Activated CD4-positive, CD25-positive, alpha-beta regulatory T cell treated with anti-CD3 and anti-CD28 coated beads, Interleukin-2, amount 50 U/mL, for 24 hours (primary cell): ENCODE data around the gene ARHGAP8.

Experiments used
- ATAC-seq, 2 donors: fragments of 150-1000 bp; cut with Tn5 transposase; one replicate each; pipeline ENCODE4 v1.10.0; 2021; ENCODE audit warnings: mild to moderate bottlenecking in 1 of 2, moderate library complexity in 1 of 2

Gene ARHGAP8

GRCh38 chr22:44807232-44807631 lies 54.9 kb downstream of the ARHGAP8 start:
- no peak for ATAC-seq

- no peak for ATAC-seq
Observed at GRCh38 chr22:44807915-44808690, 55.7 kb downstream of the ARHGAP8 start.

- no peak for ATAC-seq
Observed at GRCh38 chr22:44809456-44809855, 57.1 kb downstream of the ARHGAP8 start.

- ATAC-seq: no peak
Observed at GRCh38 chr22:44811141-44811540, 58.8 kb downstream of the ARHGAP8 start.

GRCh38 chr22:44813416-44813815 lies 61.0 kb downstream of the ARHGAP8 start:
- no peak for ATAC-seq

GRCh38 chr22:44814266-44815098 lies 62.1 kb downstream of the ARHGAP8 start:
- ATAC-seq: no peak

- ATAC-seq: no peak
Observed at GRCh38 chr22:44815099-44816070, 63.0 kb downstream of the ARHGAP8 start.

GRCh38 chr22:44816141-44816540 lies 63.8 kb downstream of the ARHGAP8 start:
- ATAC-seq: no peak

- no peak for ATAC-seq
Observed at GRCh38 chr22:44818727-44819126, 66.4 kb downstream of the ARHGAP8 start.

GRCh38 chr22:44819966-44820631 lies 67.7 kb downstream of the ARHGAP8 start:
- ATAC-seq: no peak

- ATAC-seq: no peak
Observed at GRCh38 chr22:44821741-44822475, 69.5 kb downstream of the ARHGAP8 start.

- no peak for ATAC-seq
Observed at GRCh38 chr22:44822534-44822933, 70.2 kb downstream of the ARHGAP8 start.

GRCh38 chr22:44823396-44823795 lies 71.0 kb downstream of the ARHGAP8 start:
- ATAC-seq: no peak

- no peak for ATAC-seq
Observed at GRCh38 chr22:44823806-44824205, 71.4 kb downstream of the ARHGAP8 start.

- ATAC-seq: no peak
Observed at GRCh38 chr22:44824271-44824670, 71.9 kb downstream of the ARHGAP8 start.

- no peak for ATAC-seq
Observed at GRCh38 chr22:44825310-44826150, 73.2 kb downstream of the ARHGAP8 start.

- no peak for ATAC-seq
Observed at GRCh38 chr22:44827666-44828190, 75.4 kb downstream of the ARHGAP8 start.

- no peak for ATAC-seq
Observed at GRCh38 chr22:44828193-44828592, 75.8 kb downstream of the ARHGAP8 start.

- ATAC-seq: no peak
Observed at GRCh38 chr22:44831885-44832284, 79.5 kb downstream of the ARHGAP8 start.

- no peak for ATAC-seq
Observed at GRCh38 chr22:44834065-44834464, 81.7 kb downstream of the ARHGAP8 start.
